Endodermal cell (in vitro differentiated cells): ENCODE measurements around the gene ALG8. TPM values are rescaled to one million over a fixed set of nuclear protein-coding genes. Genes with fewer than 3 reads are reported as not detected.

Experiments used
- DNase-seq: peaks from one replicate; pipeline ENCODE4 v3.0.0-alpha.2; 2017
- H3K27ac ChIP-seq: 2 replicates; pipeline ENCODE4 v1.5.1; 2013; ENCODE audit warnings: mild to moderate bottlenecking, low read depth, low read length, moderate library complexity
- H3K27me3 ChIP-seq: 2 replicates; pipeline ENCODE4 v1.6.1; 2013; ENCODE audit warnings: mild to moderate bottlenecking, low read length, moderate library complexity; ENCODE audit not compliant: insufficient read depth, control insufficient read depth, poor library complexity, severe bottlenecking
- H3K36me3 ChIP-seq: 2 replicates; pipeline ENCODE4 v1.7.0; 2013; ENCODE audit warnings: mild to moderate bottlenecking, low read length, moderate library complexity; ENCODE audit not compliant: control insufficient read depth, insufficient read depth
- H3K4me1 ChIP-seq: one replicate; pipeline ENCODE4 v1.7.0; 2013; ENCODE audit warnings: low read length; ENCODE audit not compliant: control insufficient read depth, insufficient read depth
- H3K4me3 ChIP-seq: 2 replicates; pipeline ENCODE4 v1.5.1; 2013; ENCODE audit warnings: mild to moderate bottlenecking, low read length, moderate library complexity
- H3K9ac ChIP-seq: 2 replicates; pipeline ENCODE4 v1.6.1; 2013; ENCODE audit warnings: mild to moderate bottlenecking, low read length, moderate library complexity; ENCODE audit not compliant: poor library complexity, severe bottlenecking; ENCODE audit errors: extremely low read depth
- H3K9me3 ChIP-seq: 2 replicates; pipeline ENCODE4 v1.6.1; 2013; ENCODE audit warnings: mild to moderate bottlenecking, low read length, moderate library complexity; ENCODE audit not compliant: control insufficient read depth
- H3K27ac Mint-ChIP-seq: 2 replicates; pipeline ENCODE4 v1.8.0; 2020; ENCODE audit warnings: mixed read lengths
- H3K27me3 Mint-ChIP-seq: 2 replicates; pipeline ENCODE4 v1.8.0; 2021; ENCODE audit warnings: mild to moderate bottlenecking, mixed read lengths; ENCODE audit not compliant: insufficient read depth
- H3K36me3 Mint-ChIP-seq: 2 replicates; pipeline ENCODE4 v1.8.0; 2020; ENCODE audit warnings: low read depth, mixed read lengths
- H3K4me1 Mint-ChIP-seq: 2 replicates; pipeline ENCODE4 v1.8.0; 2020; ENCODE audit warnings: mixed read lengths
- H3K4me3 Mint-ChIP-seq: 2 replicates; pipeline ENCODE4 v1.8.0; 2020; ENCODE audit warnings: mild to moderate bottlenecking, moderate library complexity, mixed read lengths
- H3K9me3 Mint-ChIP-seq: 2 replicates; pipeline ENCODE4 v1.8.0; 2020; ENCODE audit warnings: mild to moderate bottlenecking, mixed read lengths
- WGBS, 2 experiments: methylation state at CpG; one replicate each; pipeline versions ENCODE4 v1.1.5 to v1.1.7; 2013; ENCODE audit warnings: missing lambda C conversion rate in 2 of 2, mixed read lengths in 1 of 2; ENCODE audit not compliant: insufficient coverage in 1 of 2, insufficient read length in 1 of 2; 5-methylcytosine and 5-hydroxymethylcytosine counted together
- total RNA-seq, 2 donors: library from RNA; stranded (reverse); fragmentation: NEBNext Ultra II Directional in 1 of 2; extraction: Animal tissue kit (Norgen Biotek cat#: 25700) in 1 of 2; gene quantifications; 2 replicates in 1 of 2; 3 replicates in 1 of 2; pipeline ENCODE4 v1.2.1, GENCODE V29; 2021
- TF ChIP-seq, protein P1 (sequence below): fragments of 200-600 bp; sonication (generic); conservative IDR thresholded peaks from 2 replicates; pipeline ENCODE4 v1.5.0; 2021; ENCODE audit warnings: antibody characterized with exemption, mild to moderate bottlenecking

The ALG8 gene
- total RNA-seq, 2 donors from 2014 or later: 72.1 to 81.4 TPM

- TF ChIP-seq, protein P1, sequence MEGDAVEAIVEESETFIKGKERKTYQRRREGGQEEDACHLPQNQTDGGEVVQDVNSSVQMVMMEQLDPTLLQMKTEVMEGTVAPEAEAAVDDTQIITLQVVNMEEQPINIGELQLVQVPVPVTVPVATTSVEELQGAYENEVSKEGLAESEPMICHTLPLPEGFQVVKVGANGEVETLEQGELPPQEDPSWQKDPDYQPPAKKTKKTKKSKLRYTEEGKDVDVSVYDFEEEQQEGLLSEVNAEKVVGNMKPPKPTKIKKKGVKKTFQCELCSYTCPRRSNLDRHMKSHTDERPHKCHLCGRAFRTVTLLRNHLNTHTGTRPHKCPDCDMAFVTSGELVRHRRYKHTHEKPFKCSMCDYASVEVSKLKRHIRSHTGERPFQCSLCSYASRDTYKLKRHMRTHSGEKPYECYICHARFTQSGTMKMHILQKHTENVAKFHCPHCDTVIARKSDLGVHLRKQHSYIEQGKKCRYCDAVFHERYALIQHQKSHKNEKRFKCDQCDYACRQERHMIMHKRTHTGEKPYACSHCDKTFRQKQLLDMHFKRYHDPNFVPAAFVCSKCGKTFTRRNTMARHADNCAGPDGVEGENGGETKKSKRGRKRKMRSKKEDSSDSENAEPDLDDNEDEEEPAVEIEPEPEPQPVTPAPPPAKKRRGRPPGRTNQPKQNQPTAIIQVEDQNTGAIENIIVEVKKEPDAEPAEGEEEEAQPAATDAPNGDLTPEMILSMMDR: no peak
- Mint-ChIP-seq H3K4me3 (peak overlapping the region; percentile 89), H3K36me3 (peaks cover 9% of the 10 kb centered on the region), H3K9me3 (peaks cover 3% of the 10 kb centered on the region), H3K27ac (no peak overlapping the region), H3K27me3 (peaks cover 6% of the 10 kb centered on the region), H3K4me1 (peaks cover 13% of the 10 kb centered on the region)
- no peaks in the 10 kb centered on the region for H3K27me3 ChIP-seq
- H3K9ac ChIP-seq: no peak overlapping the region
- WGBS, 2 experiments: 94 to 97% methylated on average over 11 of the region's 11 CpGs
- no peaks in the 10 kb centered on the region for H3K4me1 ChIP-seq
- H3K27ac ChIP-seq: no peak overlapping the region
- H3K9me3 ChIP-seq: peaks cover 23% of the 10 kb centered on the region
- no peak overlapping the region for H3K4me3 ChIP-seq
- no peak for DNase-seq
- H3K36me3 ChIP-seq: peaks cover 4% of the 10 kb centered on the region
Observed at GRCh38 chr11:78080818-78081495, 58.5 kb downstream of the ALG8 start.

DNA sequence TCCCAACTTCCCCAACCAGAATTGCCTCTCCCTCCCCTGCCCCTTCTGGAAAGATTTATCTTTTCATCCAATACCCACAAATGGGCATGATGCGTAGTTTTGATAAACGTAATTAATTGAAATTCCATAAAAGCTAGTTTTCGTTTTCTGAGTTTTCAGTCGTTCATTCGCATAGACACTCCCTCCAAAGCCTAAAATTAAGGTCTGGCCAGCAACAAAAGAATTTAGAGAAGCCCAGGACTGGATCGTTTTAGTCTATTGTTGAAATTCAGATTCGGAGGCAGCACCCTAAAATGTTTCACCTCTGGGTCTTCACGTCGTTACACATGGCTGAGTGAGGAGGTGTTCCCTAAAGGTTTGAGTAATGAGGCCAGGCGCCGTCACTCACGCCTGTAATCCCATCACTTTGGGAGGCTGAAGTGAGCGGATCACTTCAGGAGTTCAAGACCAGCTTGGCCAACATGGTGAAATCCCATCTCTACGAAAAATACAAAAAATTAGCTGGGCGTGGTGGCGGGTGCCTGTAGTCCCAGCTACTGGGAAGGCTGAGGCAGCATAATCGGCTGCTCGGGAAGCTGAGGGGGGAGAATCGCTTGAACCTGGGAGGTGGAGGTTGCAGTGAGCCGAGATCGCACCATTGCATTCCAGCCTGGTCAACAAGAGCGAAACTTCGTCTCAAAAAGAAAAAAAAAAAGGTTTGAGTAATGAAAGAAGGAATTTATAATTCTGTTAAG is 59.2 kb downstream of the ALG8 start:
- H3K36me3 ChIP-seq: peaks cover 11% of the 10 kb centered on the region
- Mint-ChIP-seq H3K36me3 (peaks cover 9% of the 10 kb centered on the region), H3K4me1 (peaks cover 13% of the 10 kb centered on the region), H3K27ac (peak overlapping the region; percentile 92), H3K9me3 (peaks cover 3% of the 10 kb centered on the region), H3K27me3 (peaks cover 6% of the 10 kb centered on the region), H3K4me3 (peak overlapping the region; percentile 89)
- peak overlapping the region; percentile 97 for H3K4me3 ChIP-seq
- H3K27me3 ChIP-seq: no peaks in the 10 kb centered on the region
- peaks cover 16% of the 10 kb centered on the region for H3K9me3 ChIP-seq
- H3K4me1 ChIP-seq: no peaks in the 10 kb centered on the region
- TF ChIP-seq, protein P1: no peak
- WGBS, 2 experiments: 78% methylated on average over 19 to 23 of the region's 23 CpGs
- DNase-seq: no peak
- H3K27ac ChIP-seq: peak overlapping the region; percentile 74
- H3K9ac ChIP-seq: peak overlapping the region; percentile 81

DNA sequence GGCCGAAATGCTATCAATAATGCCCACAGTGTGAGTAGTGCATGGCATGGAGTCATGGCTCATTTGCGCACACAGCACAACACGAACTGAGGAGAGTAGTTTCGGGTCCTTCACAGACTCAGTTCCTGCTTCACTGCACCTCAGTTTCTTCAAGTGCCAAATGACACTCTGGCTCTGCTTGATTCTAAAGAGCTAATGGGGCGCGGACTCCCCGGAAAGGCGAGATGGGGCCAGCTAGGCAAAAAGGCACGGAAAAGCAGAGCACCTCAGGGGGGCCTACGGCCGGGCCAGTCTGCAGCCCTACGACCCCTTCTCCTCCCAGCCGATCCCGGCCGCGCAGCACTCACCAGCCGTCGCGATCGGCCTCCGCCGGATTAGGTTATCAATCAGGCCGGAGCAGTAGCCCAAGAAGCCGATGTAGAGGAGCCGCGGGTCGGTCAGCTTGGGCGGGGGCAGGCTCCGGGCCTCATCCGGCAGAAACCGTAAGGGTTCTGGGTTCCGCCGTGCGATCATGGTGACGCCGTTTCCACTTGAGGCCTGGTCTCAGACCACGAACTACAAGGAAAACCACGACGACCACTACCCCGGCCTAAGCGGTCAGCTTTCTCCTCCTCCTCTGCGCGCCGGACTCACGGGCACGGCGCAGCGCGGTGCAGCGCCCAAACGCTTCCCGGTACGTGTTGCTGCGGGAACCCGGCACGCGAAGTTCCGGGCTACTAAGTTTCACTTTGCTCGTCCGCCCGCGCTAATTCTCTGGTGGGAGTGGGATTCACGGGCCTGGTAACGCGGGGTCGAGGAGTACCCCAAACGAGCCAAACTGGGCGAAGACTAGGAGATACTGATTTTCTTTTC is 60.0 kb downstream of the ALG8 start, which contains the start of gene NDUFC2:
Gene NDUFC2, minus strand, starts transcription at position 631 of the 852 bp plus-strand sequence. Its CDS starts 118 bp downstream, at position 513.
- 1 to 2% methylated on average over 17 to 68 of the region's 68 CpGs for WGBS, 2 experiments
- Histone ChIP-seq H3K4me3 (peak within 1 kb of the TSS; percentile 97), H3K9ac (peak within 1 kb of the TSS; percentile 81), H3K27ac (peak within 1 kb of the TSS; percentile 74), H3K36me3 (peaks cover 19% of the 10 kb centered on the region), H3K4me1 (no peaks in the 10 kb centered on the region), H3K9me3 (peaks cover 14% of the 10 kb centered on the region), H3K27me3 (no peaks in the 10 kb centered on the region)
- peak within 1 kb of the TSS; percentile 89 for H3K4me3 Mint-ChIP-seq
- H3K4me1 Mint-ChIP-seq: peaks cover 13% of the 10 kb centered on the region
- H3K27ac Mint-ChIP-seq: peak within 1 kb of the TSS; percentile 92
- H3K36me3 Mint-ChIP-seq: peaks cover 14% of the 10 kb centered on the region
- peaks cover 3% of the 10 kb centered on the region for H3K9me3 Mint-ChIP-seq
- DNase-seq: peak; percentile 87
- H3K27me3 Mint-ChIP-seq: peaks cover 6% of the 10 kb centered on the region
- TF ChIP-seq, protein P1: no peak
